NCI-H460 (cell line): ENCODE results near the gene ROMO1. TPM values are rescaled to one million over a fixed set of nuclear protein-coding genes. Genes with fewer than 3 reads are reported as not detected.
"Not testable (repeated sequence)": the region's sequence is repeated elsewhere in the genome, so short reads cannot be mapped to it uniquely, and the experiment has no call there.

Source experiments
- DNase-seq: peaks from one replicate; pipeline ENCODE4 v3.0.0-alpha.2; 2016; ENCODE audit warnings: low read depth; ENCODE audit errors: extremely low read depth
- total RNA-seq: library from RNA; depleted of rRNA; stranded (reverse); fragments of >200 nt; shearing (Covaris generic); gene quantifications from 2 replicates; pipeline ENCODE4 v1.2.3, GENCODE V29; 2014

Gene ROMO1
- total RNA-seq, 1 experiment from 2014 or later: 251 TPM

DNA sequence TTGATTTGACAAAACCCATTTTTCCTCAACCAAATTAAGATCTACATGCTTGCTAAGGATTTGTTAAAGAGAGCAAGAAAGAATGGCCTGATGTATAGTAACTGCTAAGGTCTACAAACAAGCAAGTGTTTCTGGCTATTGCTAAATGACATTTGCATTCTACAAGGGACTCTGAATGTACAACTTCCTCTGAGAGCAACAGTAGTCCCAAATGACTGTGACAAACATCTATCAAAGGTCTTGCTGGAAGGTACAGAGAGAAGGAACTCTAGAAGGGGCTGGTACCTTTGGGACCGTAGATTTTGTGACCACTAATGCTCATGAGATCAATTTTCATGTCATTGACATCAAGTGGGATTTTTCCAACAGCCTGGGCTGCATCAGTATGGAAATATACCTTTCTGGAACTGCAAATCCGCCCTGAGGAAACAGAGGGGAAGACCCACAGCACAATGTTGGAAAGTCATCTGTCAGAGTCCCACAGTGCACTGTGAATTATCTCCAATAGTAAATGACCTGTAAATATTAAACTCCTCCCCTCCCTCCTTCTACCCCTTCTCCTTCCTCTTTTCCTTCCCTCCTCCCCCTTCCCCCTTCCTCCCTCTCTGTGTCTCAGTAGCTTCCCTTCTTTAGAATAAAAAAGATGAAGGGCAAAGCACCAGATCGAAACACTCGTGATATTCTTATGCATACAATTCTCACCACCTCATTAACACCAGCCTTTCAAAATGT lies 18.6 kb upstream of the ROMO1 start:
- no peak for DNase-seq

DNA sequence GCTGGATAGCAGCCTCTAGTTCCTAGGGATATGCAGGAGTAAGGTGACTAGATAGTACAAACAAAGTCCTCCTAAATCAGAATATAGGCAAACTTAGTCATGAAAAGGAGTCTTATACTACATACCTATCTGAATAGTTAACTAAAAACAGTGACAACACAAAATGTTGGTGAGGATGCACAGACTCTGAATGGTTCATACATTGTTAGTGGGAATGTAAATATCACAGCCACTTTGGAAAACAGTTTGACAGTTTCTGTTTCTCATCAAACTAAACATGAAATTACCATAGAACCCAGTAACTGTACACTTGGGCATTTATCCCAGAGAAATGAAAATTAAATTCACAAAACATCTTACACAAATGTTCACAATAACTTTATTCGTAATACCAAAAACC lies 17.2 kb upstream of the ROMO1 start:
- DNase-seq: no peak

DNA sequence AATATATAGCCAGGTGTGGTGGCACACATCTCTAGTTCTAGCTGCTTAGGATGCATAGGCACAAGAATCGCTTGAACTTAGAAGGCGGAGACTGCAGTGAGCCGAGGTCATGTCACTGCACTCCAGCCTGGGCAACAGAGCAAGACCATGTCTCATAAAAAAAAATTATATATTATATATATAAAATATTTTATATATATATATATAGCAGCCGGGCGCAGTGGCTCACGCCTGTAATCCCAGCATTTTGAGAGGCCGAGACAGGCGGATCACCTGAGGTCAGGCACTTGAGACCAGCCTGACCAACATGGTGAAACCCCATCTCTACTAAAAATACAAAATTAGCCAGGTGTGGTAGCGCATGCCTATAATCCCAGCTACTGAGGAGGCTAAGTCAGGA lies 13.8 kb upstream of the ROMO1 start:
- DNase-seq: not testable (repeated sequence)

DNA sequence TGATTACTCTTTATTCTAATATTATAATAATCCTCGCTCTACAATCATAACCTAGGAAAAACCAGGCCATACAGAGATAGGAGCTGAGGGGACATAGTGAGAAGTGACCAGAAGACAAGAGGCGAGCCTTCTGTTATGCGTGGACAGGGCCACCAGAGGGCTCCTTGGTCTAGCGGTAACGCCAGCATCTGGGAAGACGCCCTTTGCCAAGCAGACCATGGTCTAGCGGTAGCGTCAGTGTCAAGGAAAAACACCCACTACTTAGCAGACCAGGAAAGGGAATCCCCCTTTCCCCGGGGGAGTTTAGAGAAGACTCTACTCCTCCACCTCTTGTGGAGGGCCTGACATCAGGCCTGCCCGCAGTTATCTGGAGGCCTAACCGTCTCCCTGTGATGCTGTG lies 12.3 kb upstream of the ROMO1 start:
- DNase-seq: not testable (repeated sequence)

DNA sequence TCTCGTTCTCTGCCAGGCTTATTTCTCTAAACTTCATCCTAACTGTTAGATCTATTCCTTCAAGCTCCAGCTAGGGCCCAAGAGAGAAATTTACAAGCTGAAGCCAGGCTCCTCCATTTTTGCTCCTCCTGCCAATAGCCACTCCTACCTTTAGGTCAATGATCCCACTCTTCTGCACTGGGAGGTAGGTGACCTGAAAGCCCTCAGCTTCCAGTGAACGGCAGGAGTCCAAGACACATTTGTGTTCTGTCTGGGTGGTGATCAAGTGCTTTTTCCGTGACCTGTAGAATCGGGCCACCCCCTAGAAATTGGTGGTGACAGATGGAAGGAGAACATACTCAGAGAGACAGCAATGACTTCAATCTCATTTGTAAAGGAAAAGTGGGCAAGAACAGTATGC lies 8.9 kb upstream of the ROMO1 start:
- DNase-seq: no peak

DNA sequence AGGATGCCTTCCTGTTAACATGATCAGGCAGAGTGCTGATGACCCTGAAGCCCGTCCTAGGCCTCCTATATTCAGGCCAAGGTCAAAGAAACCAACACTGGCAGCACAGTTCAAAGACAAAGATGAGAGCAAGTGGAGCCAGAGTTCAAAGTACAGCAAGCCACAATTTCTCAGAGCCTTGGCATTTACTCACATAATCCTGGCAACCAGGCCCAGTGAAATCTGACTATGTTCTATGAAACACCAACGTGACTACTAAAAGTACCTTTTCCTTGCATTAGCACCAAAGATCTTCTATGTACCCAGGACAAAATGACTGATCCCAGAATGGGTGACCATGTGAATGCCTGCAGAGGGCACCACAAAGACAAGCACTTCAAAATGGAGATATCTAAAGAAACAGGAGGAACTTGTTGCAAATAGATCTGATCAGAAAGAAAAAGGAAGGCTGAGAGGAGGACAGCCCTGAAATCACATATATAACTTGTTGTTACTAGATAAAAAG lies 3.9 kb upstream of the ROMO1 start:
- no peak for DNase-seq

DNA sequence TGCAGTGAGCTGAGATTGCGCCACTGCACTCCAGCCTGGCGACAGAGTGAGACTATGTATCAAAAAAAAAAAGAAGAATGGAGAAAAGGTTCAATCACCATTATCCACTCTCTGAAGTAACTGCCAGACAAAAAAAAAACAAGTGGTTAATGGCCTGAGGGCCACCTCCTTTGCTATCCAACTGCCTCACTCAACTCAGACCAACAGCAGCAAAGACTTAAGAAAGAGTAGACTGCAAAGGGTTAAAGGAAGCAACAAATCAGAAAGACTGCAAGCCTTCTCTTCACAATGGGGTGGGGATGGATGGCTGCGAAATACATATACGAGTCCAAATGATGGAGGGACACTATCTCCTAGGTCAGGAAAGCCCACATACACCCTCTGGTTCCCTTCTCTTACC lies 3.2 kb upstream of the ROMO1 start:
- DNase-seq: no peak

DNA sequence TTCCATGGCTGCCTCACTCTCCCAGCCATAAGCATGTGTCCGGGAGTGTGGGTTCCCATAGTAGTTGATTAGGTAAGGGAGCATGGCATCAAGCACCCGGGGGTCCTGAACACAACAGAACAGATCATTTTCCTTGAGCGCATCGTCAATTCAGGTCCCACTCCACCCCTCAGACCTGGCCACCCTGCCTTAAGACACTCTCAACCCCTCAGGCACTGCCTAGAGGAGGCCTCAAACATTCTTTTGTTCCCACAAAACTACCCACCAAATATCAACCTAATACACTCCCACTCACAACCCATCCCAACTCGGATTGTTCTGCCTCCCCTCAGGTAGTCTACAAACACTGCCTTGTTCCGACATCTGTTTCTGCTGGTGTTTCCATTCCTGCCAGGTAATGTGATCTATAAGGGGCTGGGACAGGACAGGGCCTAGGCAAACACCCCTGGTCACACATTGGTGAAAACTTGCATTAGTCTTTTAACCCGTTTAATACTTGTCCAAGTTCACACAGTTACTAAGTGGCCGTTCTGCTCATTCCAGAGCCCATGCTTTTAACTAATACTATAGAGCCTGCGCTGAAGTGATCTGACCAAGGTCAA lies 1.4 kb upstream of the ROMO1 start:
- DNase-seq: no peak

DNA sequence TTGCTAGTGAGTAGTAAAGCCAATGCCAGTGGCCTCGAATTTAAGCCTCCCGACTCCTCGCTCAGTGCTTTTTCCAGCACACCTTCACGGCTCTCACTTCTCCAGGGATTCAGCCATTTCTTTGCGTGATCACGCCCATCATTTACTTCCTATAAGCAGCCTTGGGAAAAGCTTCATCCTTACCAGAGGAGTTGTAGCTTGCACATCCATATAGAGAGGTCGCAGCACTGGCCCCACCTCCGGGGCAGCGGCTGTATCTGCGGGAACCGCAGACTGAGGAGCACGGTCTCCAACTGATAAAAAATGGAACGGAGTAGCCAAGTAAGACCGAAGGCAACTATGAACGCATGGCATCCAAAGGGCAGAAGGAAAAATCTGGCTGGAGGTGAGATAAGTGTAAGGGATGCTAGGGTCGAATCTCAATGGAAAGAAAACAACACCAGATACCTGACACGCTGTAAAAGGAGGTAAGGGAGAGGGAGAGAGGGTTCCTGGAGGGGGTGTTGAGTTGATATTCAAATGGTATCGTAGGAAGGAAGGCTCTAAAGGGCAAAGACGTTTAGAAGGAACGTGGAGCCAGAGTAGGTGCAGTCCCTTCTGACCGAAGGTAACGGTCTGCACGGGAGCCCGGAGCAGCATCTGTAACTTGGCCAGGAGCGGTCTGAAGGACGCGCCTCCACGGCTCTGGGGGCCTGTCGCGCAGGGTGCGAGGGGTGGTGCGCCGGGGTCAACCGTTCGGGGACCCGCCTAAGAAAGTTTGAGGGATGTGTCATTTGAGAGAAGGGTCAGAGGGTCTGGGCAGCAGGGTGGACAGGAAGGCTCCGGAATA lies 693 bp upstream of the ROMO1 start:
- DNase-seq: no peak

DNA sequence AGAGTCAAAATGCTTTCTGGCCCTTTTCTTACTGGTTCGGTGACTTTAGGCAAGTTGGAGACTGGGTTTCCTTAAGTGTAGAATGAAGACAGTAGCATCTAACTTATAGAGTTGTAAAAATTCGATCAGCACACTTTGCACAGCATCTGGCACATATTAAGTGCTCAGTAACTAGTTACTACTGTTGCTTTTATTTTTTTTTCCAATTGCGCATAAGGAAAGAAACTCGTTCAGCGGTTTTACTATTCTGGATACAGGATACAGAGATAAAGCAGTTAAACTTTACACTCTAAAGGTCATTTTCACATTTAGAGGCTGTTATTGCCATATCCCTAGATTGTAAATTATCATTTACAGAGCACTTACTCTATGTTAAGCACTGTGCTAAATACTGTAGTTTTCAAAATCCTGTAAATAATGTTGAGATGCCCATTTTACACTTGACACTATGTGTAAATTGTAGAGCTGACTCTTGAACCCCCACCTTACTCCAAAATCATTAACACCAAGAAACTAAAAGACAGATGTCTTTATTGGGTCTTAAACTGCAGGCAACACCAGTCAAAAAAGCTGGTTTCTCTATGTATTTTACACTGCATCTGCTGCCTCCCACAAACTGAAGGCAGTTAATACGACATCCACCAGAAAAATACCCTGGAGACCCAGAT lies 886 bp downstream of the ROMO1 start:
- no peak for DNase-seq

DNA sequence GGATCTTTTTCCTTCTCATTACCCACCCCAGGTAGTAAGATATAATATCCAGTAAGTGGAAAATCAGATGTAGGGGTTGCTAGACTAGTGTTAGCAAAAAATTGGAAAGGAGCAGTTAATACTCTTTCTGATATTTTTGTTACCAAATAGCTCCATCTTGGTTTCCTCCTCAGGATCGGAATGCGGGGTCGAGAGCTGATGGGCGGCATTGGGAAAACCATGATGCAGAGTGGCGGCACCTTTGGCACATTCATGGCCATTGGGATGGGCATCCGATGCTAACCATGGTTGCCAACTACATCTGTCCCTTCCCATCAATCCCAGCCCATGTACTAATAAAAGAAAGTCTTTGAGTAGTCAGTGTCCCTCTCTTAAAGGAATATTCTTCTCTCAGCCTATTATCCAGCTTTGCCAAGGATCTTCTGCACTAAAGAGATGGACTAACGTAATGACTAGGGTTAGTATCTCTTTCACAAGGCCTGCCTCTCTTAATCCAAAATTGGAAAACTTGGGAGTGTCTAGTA lies 1.5 kb downstream of the ROMO1 start:
- no peak for DNase-seq

DNA sequence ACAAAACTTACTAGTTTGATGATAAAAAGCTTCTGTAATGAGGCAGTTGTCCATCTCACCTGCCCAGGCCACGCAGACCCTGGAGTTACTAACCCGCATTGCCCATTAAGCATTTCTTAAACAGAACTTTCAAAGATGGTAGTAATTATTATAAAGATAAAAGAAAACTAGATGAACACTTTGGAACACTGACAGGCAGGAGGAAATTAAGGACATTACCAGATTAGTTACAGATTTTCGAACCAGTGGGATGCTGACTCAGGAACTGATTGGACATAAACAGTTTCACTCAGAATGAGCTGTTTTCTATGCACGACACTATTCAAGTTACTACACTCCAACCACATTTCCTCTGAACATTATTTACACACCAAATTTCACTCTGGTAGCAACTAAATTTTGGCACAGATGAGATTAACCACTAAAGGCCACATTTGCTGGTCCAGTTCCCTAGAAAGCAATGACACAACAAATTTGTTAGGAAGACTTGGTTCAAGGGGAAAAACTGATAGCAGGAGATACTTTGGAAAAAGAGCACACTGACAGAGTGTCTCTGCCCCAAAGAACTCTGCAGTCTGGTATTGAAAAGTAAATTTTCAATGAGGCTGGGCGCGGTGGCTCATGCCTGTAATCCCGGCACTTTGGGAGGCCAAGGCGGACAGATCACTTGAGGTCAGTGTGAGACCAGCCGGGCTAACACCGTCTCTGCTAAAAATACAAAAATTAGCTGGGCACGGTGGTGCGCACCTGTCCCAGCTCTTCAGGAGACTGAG lies 3.0 kb downstream of the ROMO1 start:
- DNase-seq: no peak

DNA sequence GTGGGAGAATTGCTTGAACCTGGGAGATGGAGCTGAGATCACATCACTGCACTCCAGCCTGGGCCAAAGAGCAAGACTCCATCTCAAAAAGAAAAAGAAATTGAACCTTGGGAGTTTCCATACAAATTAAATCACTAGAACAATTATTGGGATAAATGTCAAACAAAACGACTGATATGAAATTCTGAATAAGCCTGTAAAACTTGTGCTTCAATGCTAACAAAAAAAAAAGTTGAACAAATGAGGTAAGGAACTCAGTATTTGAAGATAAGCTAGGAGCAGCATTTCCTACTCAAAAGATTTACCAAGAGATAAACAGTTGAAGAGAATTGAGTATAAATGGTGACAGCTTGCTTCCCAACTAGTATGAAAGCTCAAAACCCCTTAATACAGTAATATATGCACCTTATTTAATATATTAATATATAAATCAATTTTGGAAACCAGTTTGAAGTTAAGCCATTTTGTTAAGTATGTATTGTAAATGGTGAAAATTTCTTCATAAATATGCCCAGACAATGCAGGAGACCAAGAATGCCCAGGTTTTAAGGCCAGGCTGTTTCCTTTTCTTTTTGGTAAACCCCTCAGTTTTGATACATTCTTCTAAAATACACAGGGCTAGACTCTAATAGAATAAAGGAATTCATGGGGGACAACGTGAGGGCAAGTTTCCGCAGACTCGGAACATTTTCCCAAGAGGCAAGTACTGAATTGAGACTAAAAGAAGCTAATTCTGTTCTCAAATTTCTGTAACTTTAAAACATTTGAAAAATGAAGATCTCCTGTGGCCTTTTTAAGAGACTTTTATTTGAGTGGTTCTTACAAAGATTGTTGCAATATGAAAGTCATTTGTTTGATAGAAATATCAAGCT lies 3.9 kb downstream of the ROMO1 start:
- DNase-seq: no peak

DNA sequence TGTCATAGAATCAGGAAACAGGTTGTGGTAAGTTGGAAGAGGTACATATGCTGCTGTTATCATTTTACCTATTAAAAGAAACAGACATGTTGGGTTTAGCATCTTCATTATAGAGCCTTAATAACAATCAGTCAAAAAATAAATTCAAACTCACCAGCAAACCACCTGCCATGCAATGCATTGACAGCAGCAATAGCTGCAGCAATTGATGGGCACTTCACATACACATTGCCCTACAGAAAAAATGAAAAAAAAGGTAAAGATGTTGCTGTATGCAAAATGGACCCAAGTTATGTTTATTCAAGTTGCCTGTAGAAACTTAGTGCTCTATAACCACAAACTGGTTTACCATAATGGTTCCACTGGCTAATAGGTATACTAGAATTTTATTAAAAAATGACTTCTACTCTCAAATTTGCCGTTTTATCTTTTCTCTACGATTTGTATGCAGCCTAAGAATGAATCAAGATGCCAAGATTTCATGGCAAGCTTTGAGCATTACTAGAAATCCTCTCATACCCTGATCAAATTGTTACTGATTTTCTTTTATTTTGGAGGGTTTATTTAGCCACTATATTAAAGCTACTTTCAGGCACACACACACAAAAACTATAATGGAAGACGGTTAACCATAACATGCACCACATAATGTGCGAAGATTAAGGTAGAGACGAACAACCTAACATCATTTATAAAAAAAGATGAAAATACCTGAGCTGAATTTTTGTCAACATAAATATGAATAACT lies 5.5 kb downstream of the ROMO1 start:
- DNase-seq: no peak

DNA sequence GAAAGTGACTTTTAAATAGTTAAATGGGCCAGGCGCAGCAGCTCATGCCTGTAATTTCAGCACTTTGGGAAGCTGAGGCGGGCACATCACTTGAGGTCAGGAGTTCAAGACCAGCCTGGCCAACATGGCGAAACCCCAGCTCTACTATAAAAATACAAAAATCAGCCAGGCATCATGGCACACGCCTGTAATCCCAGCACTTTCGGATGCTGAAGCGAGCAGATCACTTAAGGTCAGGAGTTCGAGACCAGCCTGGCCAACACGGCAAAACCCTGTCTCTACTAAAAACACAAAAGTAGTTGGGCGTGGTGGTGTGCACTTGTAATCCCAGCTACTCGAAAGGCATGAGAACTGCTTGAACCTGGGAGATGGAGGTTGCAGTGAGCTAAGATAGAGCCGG lies 6.7 kb downstream of the ROMO1 start:
- DNase-seq: not testable (repeated sequence)

DNA sequence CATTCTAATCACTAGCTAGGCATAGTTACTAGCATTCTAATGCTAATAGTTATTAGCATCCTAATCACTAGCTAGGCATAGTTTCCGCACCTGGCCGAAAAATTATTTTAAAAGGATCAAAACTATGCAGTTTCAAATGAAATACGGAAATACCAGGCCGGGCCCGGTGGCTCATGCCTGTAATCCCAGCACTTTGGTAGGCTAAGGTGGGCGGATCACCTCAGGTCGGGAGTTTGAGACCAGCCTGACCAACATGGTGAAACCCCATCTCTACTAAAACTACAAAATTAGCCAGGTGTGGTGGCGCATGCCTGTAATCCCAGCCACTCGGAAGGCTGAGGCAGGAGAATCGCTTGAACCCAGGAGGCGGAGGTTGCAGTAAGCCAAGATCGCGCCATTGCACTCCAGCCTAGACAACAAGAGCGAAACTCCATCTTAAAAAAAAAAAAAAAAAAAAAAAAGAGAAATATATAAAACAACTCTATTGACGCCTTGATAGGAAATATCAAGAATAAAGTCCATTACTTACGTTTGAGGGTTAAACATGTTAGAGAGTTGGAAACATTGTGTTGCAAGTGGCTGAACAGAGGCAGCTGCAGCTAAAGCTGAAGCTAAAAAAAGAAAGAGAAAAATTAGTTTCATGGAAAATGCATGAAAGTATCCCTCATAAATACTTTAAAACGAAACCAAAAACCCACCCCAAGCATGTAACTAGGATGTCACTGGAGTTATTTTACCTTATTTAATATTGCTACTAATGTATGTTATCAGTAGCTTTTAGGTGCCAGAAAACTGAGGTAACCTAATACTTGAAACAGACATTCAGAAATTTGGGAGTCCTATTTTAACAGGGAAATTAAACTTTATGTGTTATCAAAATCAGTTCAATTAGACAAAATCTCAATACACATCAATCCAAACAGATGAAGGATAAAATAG lies 7.7 kb downstream of the ROMO1 start:
- not testable (repeated sequence) for DNase-seq

DNA sequence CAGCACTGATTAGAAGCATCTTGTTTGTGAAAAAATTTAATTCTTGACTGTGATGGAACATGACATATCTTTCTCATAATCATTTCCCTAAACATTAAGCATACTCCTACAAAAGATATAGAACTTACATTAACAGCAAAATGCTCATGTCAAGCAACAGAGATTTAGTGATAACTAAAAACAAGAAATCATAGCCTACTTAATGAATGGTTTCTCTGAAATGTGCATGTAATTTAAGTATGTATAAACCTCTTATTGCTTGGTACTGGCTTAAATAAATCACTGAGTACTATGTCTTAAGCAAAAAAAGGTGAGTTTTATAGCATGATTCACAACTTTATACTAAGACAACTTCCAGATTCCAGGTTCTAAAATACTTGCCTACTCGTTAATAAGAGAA lies 9.3 kb downstream of the ROMO1 start:
- DNase-seq: no peak
